GM21515 (cell line): ENCODE results near the gene SIAH3.
"Not testable (repeated sequence)": the region's sequence is repeated elsewhere in the genome, so short reads cannot be mapped to it uniquely, and the experiment has no call there.

Source experiments
- ATAC-seq: cut with Tn5 transposase; IDR thresholded peaks from one replicate; pipeline ENCODE4 v1.9.1; 2021; ENCODE audit not compliant: unreplicated experiment

SIAH3 gene

GRCh38 chr13:45851171-45851921 lies at the start of gene SIAH3:
Gene SIAH3, minus strand, starts transcription at chr13:45851753. Its CDS starts 124 bp downstream, at chr13:45851629.
- ATAC-seq, result no peak

GRCh38 chr13:45899406-45899805 lies 47.9 kb upstream of the SIAH3 start:
- ATAC-seq, result no peak

- ATAC-seq, result no peak
Observed at GRCh38 chr13:45897562-45897961, 46.0 kb upstream of the SIAH3 start.

- no peak for ATAC-seq
Observed at GRCh38 chr13:45896285-45896684, 44.7 kb upstream of the SIAH3 start.

- ATAC-seq, result no peak
Observed at GRCh38 chr13:45895881-45896280, 44.3 kb upstream of the SIAH3 start.

GRCh38 chr13:45892513-45892912 lies 41.0 kb upstream of the SIAH3 start:
- no peak for ATAC-seq

- ATAC-seq, result no peak
Observed at GRCh38 chr13:45889590-45890243, 38.2 kb upstream of the SIAH3 start.

- ATAC-seq, result no peak
Observed at GRCh38 chr13:45886466-45886865, 34.9 kb upstream of the SIAH3 start.

GRCh38 chr13:45885194-45885593 lies 33.6 kb upstream of the SIAH3 start:
- no peak for ATAC-seq

- no peak for ATAC-seq
Observed at GRCh38 chr13:45882626-45883025, 31.1 kb upstream of the SIAH3 start.

- no peak for ATAC-seq
Observed at GRCh38 chr13:45881353-45881752, 29.8 kb upstream of the SIAH3 start.

- no peak for ATAC-seq
Observed at GRCh38 chr13:45880242-45880641, 28.7 kb upstream of the SIAH3 start.

- ATAC-seq, result no peak
Observed at GRCh38 chr13:45879666-45880065, 28.1 kb upstream of the SIAH3 start.

- no peak for ATAC-seq
Observed at GRCh38 chr13:45878966-45879365, 27.4 kb upstream of the SIAH3 start.

GRCh38 chr13:45876781-45877180 lies 25.2 kb upstream of the SIAH3 start:
- ATAC-seq, result no peak

GRCh38 chr13:45875951-45876350 lies 24.4 kb upstream of the SIAH3 start:
- no peak for ATAC-seq

- ATAC-seq, result no peak
Observed at GRCh38 chr13:45873491-45874325, 22.2 kb upstream of the SIAH3 start.

- ATAC-seq, result no peak
Observed at GRCh38 chr13:45872566-45872965, 21.0 kb upstream of the SIAH3 start.

GRCh38 chr13:45871201-45871600 lies 19.6 kb upstream of the SIAH3 start:
- not testable (repeated sequence) for ATAC-seq

- ATAC-seq, result no peak
Observed at GRCh38 chr13:45870232-45870631, 18.7 kb upstream of the SIAH3 start.

- no peak for ATAC-seq
Observed at GRCh38 chr13:45865414-45865813, 13.9 kb upstream of the SIAH3 start.
